Karpas-422 (cell line): ENCODE data around the gene SORCS1. TPM values are rescaled to one million over a fixed set of nuclear protein-coding genes. Genes with fewer than 3 reads are reported as not detected.

Source experiments
- DNase-seq: peaks from one replicate; pipeline ENCODE4 v3.0.0-alpha.2; 2015
- H2AFZ ChIP-seq: fragments of 200-600 bp; sonication (generic); 2 replicates; pipeline ENCODE4 v1.6.1; 2014; ENCODE audit warnings: antibody characterized with exemption, low read length, mixed read lengths
- H3K27ac ChIP-seq: fragments of 200-600 bp; sonication (generic); 2 replicates; pipeline ENCODE4 v1.5.1; 2014; ENCODE audit warnings: mild to moderate bottlenecking, low read length, moderate library complexity
- H3K27me3 ChIP-seq: fragments of 200-600 bp; sonication (generic); 2 replicates; pipeline ENCODE4 v1.6.1; 2014; ENCODE audit warnings: low read length, mixed read lengths
- H3K36me3 ChIP-seq: fragments of 200-600 bp; sonication (generic); 2 replicates; pipeline ENCODE4 v1.6.1; 2014; ENCODE audit warnings: low read length, mixed read lengths; ENCODE audit not compliant: insufficient read depth
- H3K4me1 ChIP-seq: fragments of 200-600 bp; sonication (generic); 2 replicates; pipeline ENCODE4 v1.6.1; 2014; ENCODE audit warnings: mild to moderate bottlenecking, low read length, mixed read lengths
- H3K4me2 ChIP-seq: fragments of 200-600 bp; sonication (generic); 2 replicates; pipeline ENCODE4 v1.6.1; 2014; ENCODE audit warnings: low read length, low read depth, mild to moderate bottlenecking; ENCODE audit not compliant: poor library complexity, severe bottlenecking
- H3K4me3 ChIP-seq: fragments of 200-600 bp; sonication (generic); 2 replicates; pipeline ENCODE4 v1.5.1; 2014; ENCODE audit warnings: mild to moderate bottlenecking, antibody characterized with exemption, low read length, mixed read lengths
- H3K79me2 ChIP-seq: fragments of 200-600 bp; sonication (generic); 2 replicates; pipeline ENCODE4 v1.6.1; 2014; ENCODE audit warnings: mild to moderate bottlenecking, low read length, mixed read lengths
- H3K9ac ChIP-seq: fragments of 200-600 bp; sonication (generic); 2 replicates; pipeline ENCODE4 v1.6.0; 2014; ENCODE audit warnings: low read length
- H3K9me2 ChIP-seq: fragments of 200-600 bp; sonication (generic), shearing (Covaris generic); replicated peaks from 2 replicates; pipeline ENCODE4 v1.6.0; 2014; ENCODE audit warnings: mild to moderate bottlenecking, low read length, moderate library complexity; ENCODE audit not compliant: insufficient read depth
- H3K9me3 ChIP-seq: fragments of 300-700, 200-600 bp; sonication (generic); 2 replicates; pipeline ENCODE4 v1.6.1; 2014; ENCODE audit warnings: low read length, mixed read lengths
- H4K20me1 ChIP-seq: fragments of 200-600 bp; sonication (generic); 2 replicates; pipeline ENCODE4 v1.6.1; 2014; ENCODE audit warnings: mild to moderate bottlenecking, antibody characterized with exemption, low read length, low read depth; ENCODE audit not compliant: insufficient read depth
- total RNA-seq: library from RNA; depleted of rRNA; stranded (reverse); fragments of >200 nt; shearing (Covaris generic); gene quantifications from 2 replicates; pipeline ENCODE4 v1.2.3, GENCODE V29; 2014; ENCODE audit warnings: low replicate concordance

Gene SORCS1
- total RNA-seq, 1 experiment from 2014 or later, result not detected

DNA sequence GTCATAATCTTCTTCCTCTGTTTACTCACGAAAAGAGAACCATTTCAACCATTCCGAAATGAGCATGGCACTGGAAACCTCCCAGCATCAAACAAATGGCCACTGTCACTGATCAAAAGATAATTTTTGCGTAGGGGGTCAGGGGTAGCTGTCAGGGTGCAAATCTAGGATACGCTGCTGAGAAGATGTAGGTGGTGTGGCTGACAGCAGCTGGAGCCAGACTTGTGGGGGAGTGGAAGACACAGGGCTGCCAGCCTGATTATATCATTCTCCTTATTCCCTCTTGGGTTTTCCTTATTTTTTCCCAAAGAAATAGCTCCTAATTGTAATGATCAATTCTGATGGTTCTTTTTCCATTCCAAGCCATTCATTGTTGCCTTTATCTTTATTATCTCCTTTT, 266.1 kb downstream of the SORCS1 start:
- Histone ChIP-seq H3K27me3 (no peaks in the 10 kb centered on the region), H3K4me3 (no peak overlapping the region), H3K4me1 (no peaks in the 10 kb centered on the region), H2AFZ (no peak overlapping the region), H3K27ac (no peak overlapping the region), H3K36me3 (no peaks in the 10 kb centered on the region), H3K9me3 (peaks cover 3% of the 10 kb centered on the region; the same call in 1 of the 2 replicates), H3K4me2 (no peak overlapping the region), H3K9ac (no peak overlapping the region), H3K79me2 (no peaks in the 10 kb centered on the region), H3K9me2 (no peaks in the 10 kb centered on the region), H4K20me1 (no peaks in the 10 kb centered on the region)
- DNase-seq, result no peak

DNA sequence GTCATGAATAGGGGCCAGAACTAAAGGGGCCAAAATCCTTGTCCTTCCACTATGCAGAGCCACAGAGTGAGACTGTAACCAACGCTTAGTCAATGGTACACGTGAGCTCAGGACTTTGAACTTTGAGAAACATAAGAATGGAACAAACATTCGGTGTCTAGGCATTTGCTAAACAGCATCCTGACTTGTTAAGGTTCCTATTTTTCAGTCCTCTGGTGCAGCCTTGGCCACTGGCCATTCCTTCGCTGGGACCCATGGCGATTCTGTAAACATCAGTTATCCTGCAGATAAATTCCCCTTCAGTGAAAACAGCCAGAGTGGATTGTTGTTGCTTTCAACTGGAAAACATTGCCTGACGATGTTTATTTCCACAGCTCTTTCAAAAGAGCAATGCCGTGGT, 266.8 kb downstream of the SORCS1 start:
- Histone ChIP-seq H3K36me3 (no peaks in the 10 kb centered on the region), H3K4me2 (no peak overlapping the region), H3K27me3 (no peaks in the 10 kb centered on the region), H3K79me2 (no peaks in the 10 kb centered on the region), H2AFZ (no peak overlapping the region), H3K9me2 (no peaks in the 10 kb centered on the region), H3K4me1 (no peaks in the 10 kb centered on the region), H3K9me3 (peaks cover 3% of the 10 kb centered on the region; the same call in 1 of the 2 replicates), H4K20me1 (no peaks in the 10 kb centered on the region), H3K9ac (no peak overlapping the region), H3K4me3 (no peak overlapping the region), H3K27ac (no peak overlapping the region)
- DNase-seq, result no peak

DNA sequence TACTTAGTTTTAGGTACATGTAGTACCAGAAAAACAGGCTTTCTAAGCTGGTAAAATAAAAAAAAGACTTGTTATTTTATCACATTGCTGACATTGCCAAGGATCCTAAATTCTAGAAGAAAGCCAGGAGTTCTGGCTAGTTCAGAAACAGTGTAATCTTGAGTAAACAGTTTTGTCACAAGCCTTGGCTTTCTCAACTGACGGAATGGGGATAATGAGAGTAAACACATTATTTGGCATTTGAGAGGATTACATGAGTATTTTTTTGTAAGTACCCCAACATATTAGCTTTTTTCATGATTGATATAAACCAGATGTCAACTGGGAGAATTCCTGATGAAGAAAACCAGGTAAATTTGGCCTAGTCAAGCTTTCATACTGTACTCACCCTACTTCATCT, 269.8 kb downstream of the SORCS1 start:
- H3K9ac ChIP-seq, result no peak overlapping the region
- H3K36me3 ChIP-seq, result no peaks in the 10 kb centered on the region
- peaks cover 6% of the 10 kb centered on the region; the same call in 1 of the 2 replicates for H3K9me3 ChIP-seq
- no peaks in the 10 kb centered on the region for H4K20me1 ChIP-seq
- H3K4me1 ChIP-seq, result no peaks in the 10 kb centered on the region
- no peak overlapping the region for H3K4me3 ChIP-seq
- H3K27ac ChIP-seq, result no peak overlapping the region
- H3K4me2 ChIP-seq, result no peak overlapping the region
- DNase-seq, result no peak
- H3K9me2 ChIP-seq, result no peaks in the 10 kb centered on the region
- no peaks in the 10 kb centered on the region for H3K79me2 ChIP-seq
- no peaks in the 10 kb centered on the region for H3K27me3 ChIP-seq
- no peak overlapping the region for H2AFZ ChIP-seq

DNA sequence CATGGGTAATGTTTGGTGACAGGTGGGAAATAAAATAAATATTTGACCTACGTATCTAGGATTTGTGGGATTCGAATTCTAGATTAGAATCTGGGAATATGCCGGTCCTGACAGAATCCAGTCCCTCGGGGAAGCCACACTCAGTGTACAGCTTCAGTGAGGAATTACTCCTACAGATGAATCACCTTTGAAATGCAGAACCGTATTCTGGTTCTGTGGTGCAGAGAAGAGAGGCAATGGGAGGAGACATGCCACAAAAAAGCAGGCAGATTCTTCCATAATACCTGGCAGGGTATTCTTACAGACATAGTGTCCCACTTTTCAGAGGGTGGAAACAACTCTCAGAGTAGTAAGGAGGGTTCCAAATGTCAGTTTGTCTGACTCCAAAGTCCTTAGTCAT, 286.9 kb downstream of the SORCS1 start:
- Histone ChIP-seq H3K9me2 (no peaks in the 10 kb centered on the region), H3K9ac (no peak overlapping the region), H2AFZ (no peak overlapping the region), H3K27ac (no peak overlapping the region), H3K4me1 (no peaks in the 10 kb centered on the region), H3K27me3 (no peaks in the 10 kb centered on the region), H3K79me2 (no peaks in the 10 kb centered on the region), H3K9me3 (peaks cover 21% of the 10 kb centered on the region; the same call in 1 of the 2 replicates), H3K36me3 (no peaks in the 10 kb centered on the region), H3K4me3 (no peak overlapping the region), H3K4me2 (no peak overlapping the region), H4K20me1 (no peaks in the 10 kb centered on the region)
- DNase-seq, result no peak

DNA sequence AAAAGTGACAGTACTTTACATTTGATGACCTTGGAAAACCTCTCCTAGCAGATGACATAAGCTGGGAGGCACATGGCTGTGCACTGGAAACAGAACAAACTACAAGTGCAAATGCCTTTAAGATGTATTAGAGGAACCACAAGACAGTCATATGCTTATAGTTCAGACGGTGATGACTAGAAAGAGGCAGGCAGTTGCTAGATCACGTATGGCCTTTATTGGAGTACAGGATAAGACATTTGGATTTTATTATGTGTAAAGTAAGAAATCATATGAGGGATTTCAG, 290.0 kb downstream of the SORCS1 start:
- Histone ChIP-seq H3K9me3 (peaks cover 25% of the 10 kb centered on the region), H4K20me1 (no peaks in the 10 kb centered on the region)

DNA sequence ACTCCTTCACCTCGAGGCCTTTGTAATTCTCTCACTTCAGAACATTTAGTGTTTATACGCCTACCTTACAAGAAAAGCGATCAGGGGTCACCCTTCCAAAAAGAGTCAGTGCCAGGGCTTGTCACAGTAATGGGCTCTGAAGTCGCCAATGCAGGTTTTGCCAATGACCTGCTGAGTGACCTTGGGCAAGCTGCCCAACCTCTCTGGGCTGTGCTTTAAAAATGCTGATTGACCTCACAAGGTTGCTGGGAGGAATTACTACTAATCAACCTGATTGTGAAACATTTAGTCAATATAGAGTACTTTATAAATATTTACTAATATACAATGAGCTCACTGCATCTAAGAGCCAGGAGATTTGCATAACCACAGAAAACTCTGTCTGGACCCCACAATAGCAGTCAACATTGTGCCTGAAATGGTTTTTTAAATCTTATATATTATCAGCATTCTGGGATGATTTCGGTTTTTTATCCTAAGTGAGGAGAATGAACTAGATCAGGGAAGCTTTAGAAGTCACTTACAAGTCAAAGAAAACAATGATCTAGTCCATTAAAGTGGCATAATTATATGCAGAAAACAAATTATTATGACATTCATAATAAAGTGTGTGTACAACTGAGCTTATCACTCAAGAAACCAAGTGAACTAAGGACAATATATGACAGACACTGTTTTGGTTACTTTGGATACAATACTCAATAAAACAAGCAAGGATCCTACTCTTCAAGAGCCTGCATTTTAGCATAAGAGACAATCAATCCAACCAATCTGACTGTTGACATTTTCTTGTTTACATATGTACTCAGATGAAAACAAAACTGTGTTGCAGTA, 290.5 kb downstream of the SORCS1 start:
- no peaks in the 10 kb centered on the region for H3K9me2 ChIP-seq
- no peak overlapping the region for H3K27ac ChIP-seq
- H4K20me1 ChIP-seq, result no peaks in the 10 kb centered on the region
- no peak overlapping the region for H3K4me3 ChIP-seq
- H3K79me2 ChIP-seq, result no peaks in the 10 kb centered on the region
- H3K9me3 ChIP-seq, result peaks cover 25% of the 10 kb centered on the region
- no peak overlapping the region for H2AFZ ChIP-seq
- DNase-seq, result no peak
- H3K27me3 ChIP-seq, result no peaks in the 10 kb centered on the region
- no peak overlapping the region for H3K9ac ChIP-seq
- no peak overlapping the region for H3K4me2 ChIP-seq
- H3K4me1 ChIP-seq, result no peaks in the 10 kb centered on the region
- H3K36me3 ChIP-seq, result no peaks in the 10 kb centered on the region

More for the DNA sequence above, 290.0 kb downstream of the SORCS1 start:
- no peak for DNase-seq
- Histone ChIP-seq H3K4me3 (no peak overlapping the region), H3K9me2 (no peaks in the 10 kb centered on the region), H3K27ac (no peak overlapping the region), H3K27me3 (no peaks in the 10 kb centered on the region), H3K36me3 (no peaks in the 10 kb centered on the region), H2AFZ (no peak overlapping the region), H3K9ac (no peak overlapping the region), H3K4me2 (no peak overlapping the region), H3K79me2 (no peaks in the 10 kb centered on the region), H3K4me1 (no peaks in the 10 kb centered on the region)

DNA sequence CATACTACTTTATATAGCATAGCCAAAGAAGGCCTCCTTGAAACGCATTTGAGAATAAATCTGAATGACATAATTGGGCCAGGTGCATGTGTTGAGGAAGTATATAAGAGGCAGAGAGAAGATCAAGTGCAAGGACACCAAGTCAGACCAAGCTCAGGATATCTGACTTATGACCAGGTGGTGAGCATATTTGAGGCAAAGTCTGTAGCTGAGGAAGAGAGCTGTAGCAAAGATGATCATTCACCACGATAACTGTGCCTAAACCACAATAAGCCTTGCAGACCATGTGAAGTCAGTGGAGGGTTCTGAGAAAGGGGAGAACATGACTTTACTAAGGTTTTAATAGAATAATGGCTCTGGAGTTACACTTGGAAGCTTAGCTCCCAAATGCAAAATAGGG, 292.3 kb downstream of the SORCS1 start:
- Histone ChIP-seq H3K79me2 (no peaks in the 10 kb centered on the region), H2AFZ (no peak overlapping the region), H4K20me1 (no peaks in the 10 kb centered on the region), H3K9me3 (peaks cover 24% of the 10 kb centered on the region), H3K9ac (no peak overlapping the region), H3K36me3 (no peaks in the 10 kb centered on the region), H3K4me2 (no peak overlapping the region), H3K27me3 (no peaks in the 10 kb centered on the region), H3K9me2 (no peaks in the 10 kb centered on the region), H3K4me3 (no peak overlapping the region), H3K27ac (no peak overlapping the region), H3K4me1 (no peaks in the 10 kb centered on the region)
- no peak for DNase-seq

DNA sequence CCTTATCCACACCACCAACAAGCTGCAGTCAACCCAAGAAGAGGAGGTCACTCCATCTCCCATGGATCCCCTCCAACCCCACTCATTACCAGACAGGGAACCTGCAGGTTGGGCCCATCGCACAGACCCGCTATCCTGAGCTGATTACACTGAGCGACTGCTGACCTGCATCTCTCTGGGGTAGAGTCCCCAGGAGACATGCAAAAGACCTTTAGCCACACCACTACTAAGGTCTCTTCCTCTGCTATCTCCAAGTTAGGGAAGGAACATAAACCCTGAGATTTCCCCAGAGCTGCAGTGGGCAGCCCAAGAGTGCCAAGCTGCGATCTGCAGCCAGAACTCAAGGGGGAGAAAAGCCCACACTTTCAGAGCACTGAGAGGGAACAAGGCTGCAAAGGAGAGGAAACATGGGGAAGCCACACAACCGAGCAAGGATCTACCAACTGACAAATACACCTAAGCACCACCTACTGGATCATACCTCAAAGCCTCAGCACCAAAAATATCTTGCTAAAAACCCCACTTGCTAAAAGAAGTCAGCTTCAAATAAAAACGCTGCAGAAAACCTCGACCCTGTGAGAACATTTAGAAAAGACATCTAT, 298.2 kb downstream of the SORCS1 start:
- H3K9me2 ChIP-seq, result no peaks in the 10 kb centered on the region
- H2AFZ ChIP-seq, result no peak overlapping the region
- H3K9me3 ChIP-seq, result no peaks in the 10 kb centered on the region; the same call in 1 of the 2 replicates
- no peak overlapping the region for H3K4me2 ChIP-seq
- H3K9ac ChIP-seq, result no peak overlapping the region
- H3K79me2 ChIP-seq, result no peaks in the 10 kb centered on the region
- no peaks in the 10 kb centered on the region for H4K20me1 ChIP-seq
- no peaks in the 10 kb centered on the region for H3K36me3 ChIP-seq
- no peaks in the 10 kb centered on the region for H3K27me3 ChIP-seq
- no peak overlapping the region for H3K4me3 ChIP-seq
- no peak for DNase-seq
- H3K4me1 ChIP-seq, result peaks cover 6% of the 10 kb centered on the region
- no peak overlapping the region for H3K27ac ChIP-seq
